Esophagus mucosa (tissue), 1 donor: ENCODE data around the gene RAB5IF. TPM values are rescaled to one million over a fixed set of nuclear protein-coding genes. Genes with fewer than 3 reads are reported as not detected.
"Not testable (repeated sequence)": the region's sequence is repeated elsewhere in the genome, so short reads cannot be mapped to it uniquely, and the experiment has no call there.

Experiments used
- ATAC-seq: fragments of 200-7000 bp; cut with Tn5 transposase; one replicate; pipeline ENCODE4 v1.9.1; 2020
- total RNA-seq: library from RNA; stranded (reverse); gene quantifications from one replicate; pipeline ENCODE4 v1.2.4, GENCODE V29; 2023
- donor health status: DM: yes; HTN: yes; CAD: no.

The RAB5IF gene
- total RNA-seq, 1 donor from 2014 or later: 185 TPM

- ATAC-seq: peak; percentile 18
Observed at GRCh38 chr20:36629719-36630681, 24.4 kb downstream of the RAB5IF start.

GRCh38 chr20:36631646-36632045 is 26.1 kb downstream of the RAB5IF start:
- ATAC-seq: no peak

- ATAC-seq: no peak
Observed at GRCh38 chr20:36632147-36632486, 26.5 kb downstream of the RAB5IF start.

GRCh38 chr20:36632487-36633284 is 27.1 kb downstream of the RAB5IF start:
- no peak for ATAC-seq

GRCh38 chr20:36633285-36633772 is 27.8 kb downstream of the RAB5IF start:
- no peak for ATAC-seq

GRCh38 chr20:36634342-36634741 is 28.8 kb downstream of the RAB5IF start:
- ATAC-seq: no peak

GRCh38 chr20:36638876-36639400 is 33.4 kb downstream of the RAB5IF start:
- ATAC-seq: not testable (repeated sequence)

GRCh38 chr20:36641506-36641843 is 35.9 kb downstream of the RAB5IF start:
- ATAC-seq: no peak

- no peak for ATAC-seq
Observed at GRCh38 chr20:36642136-36642535, 36.6 kb downstream of the RAB5IF start.

- ATAC-seq: no peak
Observed at GRCh38 chr20:36644032-36644705, 38.6 kb downstream of the RAB5IF start.

- no peak for ATAC-seq
Observed at GRCh38 chr20:36644706-36645095, 39.1 kb downstream of the RAB5IF start.

- ATAC-seq: no peak
Observed at GRCh38 chr20:36645353-36645752, 39.8 kb downstream of the RAB5IF start.

GRCh38 chr20:36645998-36646397 is 40.4 kb downstream of the RAB5IF start, which contains the start of gene SLA2:
SLA2 (minus strand) TSS chr20:36646196; CDS start chr20:36641335, 4,861 bp downstream.
- peak; percentile 27 for ATAC-seq

GRCh38 chr20:36646678-36647077 is 41.1 kb downstream of the RAB5IF start:
- ATAC-seq: no peak

GRCh38 chr20:36647196-36648121 is 41.9 kb downstream of the RAB5IF start:
- ATAC-seq: no peak

- ATAC-seq: no peak
Observed at GRCh38 chr20:36653456-36653855, 47.9 kb downstream of the RAB5IF start.

GRCh38 chr20:36654506-36654905 is 48.9 kb downstream of the RAB5IF start:
- ATAC-seq: no peak

- no peak for ATAC-seq
Observed at GRCh38 chr20:36655004-36655403, 49.4 kb downstream of the RAB5IF start.

GRCh38 chr20:36656733-36657132 is 51.2 kb downstream of the RAB5IF start:
- no peak for ATAC-seq

- no peak for ATAC-seq
Observed at GRCh38 chr20:36658300-36658699, 52.7 kb downstream of the RAB5IF start.
